HG03342 (cell line): ENCODE measurements around the gene C10orf95.

Source experiments
- ATAC-seq: cut with Tn5 transposase; IDR thresholded peaks from one replicate; pipeline ENCODE4 v1.9.1; 2021; ENCODE audit warnings: mild to moderate bottlenecking, moderate library complexity; ENCODE audit not compliant: unreplicated experiment

C10orf95 gene

DNA sequence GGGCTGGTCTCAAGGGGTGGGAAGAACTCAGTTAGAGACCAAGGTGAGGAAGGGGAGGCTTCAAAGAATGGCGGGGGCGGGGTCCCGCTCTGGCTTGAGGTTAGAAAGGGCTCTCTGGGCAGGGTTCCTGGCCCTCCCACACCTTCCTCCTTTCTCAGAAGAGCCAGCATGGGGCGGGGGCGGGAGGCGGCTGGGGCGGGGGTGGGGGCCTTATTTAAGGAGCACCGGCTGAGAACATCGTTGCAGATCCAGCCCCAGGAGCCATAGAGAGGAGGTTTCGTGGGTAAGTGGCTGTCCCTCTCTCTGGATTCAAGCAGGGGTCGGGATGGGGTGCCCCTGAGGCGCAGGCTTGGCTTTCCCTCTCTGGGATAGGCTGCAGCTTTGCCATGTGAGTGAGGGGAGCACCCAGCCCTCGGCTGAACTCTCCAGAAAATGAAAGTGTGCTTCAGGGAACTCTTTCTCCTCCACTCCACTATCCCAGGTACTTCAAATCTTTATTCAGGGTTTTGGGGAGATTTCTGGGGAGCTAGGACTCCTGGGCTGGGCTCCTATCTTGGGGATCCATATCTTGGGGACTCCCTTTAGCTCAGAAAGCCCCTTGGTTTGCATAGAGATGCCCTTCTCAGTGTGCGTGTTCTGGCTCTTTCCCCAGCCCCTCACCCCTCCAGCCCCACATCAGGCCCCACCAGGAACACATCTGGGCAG lies 15.7 kb downstream of the C10orf95 start:
- no peak for ATAC-seq

DNA sequence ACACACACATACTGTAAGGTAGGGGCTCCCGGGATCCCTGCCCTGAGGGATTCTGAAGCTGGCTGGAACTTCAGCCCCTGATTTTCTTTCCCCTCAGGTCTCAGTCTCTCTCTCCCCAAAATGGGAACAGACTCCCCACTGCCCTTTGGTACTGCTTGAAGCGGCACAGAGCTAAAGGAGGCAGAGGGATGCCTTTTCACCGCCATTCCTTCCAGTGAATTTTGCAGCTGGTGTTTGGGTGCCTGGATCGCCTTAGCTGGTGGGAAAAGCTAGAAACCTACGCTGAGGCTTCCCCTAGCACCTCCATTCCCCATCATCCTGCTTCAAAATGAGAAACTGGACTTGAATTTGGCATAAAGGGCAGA lies 16.2 kb downstream of the C10orf95 start:
- no peak for ATAC-seq

DNA sequence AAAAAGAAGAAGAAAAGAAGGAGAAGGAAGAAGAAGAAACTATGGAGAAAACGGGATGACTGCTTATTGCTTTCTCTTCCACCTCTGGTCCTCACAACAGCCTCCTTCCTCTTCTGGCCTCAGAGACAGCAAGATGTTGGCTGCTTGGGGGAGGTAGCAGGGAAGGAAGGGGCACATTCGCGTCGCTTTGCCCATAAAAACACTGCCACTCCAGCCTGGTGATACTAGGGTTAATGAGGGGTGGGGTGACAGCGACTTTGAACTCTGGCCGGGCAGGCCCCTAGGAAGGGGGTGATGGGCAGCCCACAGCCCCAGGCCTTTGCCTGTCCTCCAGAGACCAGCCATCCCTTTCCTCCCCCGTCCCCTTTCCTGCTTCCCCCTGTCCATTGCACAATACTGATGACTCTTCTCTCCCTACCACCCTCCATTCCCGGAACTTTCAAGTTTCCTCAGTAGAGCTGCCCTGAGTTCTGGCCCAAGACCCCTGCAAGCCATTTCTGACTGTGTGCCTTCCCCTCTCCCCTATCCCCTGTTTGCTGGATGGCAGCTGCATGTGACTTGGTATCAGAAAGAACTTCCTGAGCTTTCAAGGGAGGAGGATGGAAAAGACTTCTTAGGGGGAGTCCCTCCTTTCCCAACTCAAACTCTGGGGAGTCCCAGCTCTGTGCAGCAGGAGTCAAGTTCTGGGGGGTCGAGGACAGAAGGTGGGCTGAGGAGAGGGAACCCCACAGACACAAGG lies 16.8 kb downstream of the C10orf95 start:
- no peak for ATAC-seq

DNA sequence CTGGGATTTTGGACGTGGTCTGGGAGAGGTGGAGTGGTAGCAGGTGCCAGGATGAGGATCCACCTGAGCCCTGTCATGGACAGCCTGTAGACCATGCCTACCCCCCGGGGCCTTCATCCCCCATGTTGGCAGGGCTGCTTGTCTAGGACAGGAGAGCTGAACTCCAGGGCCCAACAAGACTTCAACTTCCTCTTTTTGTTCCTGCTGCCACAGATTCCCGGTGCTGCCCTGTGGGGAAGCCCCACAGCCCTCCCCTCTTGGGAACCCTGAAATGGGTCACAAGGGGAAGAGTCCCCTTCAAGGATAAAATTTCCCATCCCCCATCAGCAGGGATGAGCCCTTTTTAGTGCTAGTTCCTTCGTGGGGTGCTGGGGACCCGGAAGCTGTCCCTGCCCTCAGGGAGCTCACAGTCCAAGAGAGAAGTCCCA lies 17.7 kb downstream of the C10orf95 start:
- no peak for ATAC-seq

DNA sequence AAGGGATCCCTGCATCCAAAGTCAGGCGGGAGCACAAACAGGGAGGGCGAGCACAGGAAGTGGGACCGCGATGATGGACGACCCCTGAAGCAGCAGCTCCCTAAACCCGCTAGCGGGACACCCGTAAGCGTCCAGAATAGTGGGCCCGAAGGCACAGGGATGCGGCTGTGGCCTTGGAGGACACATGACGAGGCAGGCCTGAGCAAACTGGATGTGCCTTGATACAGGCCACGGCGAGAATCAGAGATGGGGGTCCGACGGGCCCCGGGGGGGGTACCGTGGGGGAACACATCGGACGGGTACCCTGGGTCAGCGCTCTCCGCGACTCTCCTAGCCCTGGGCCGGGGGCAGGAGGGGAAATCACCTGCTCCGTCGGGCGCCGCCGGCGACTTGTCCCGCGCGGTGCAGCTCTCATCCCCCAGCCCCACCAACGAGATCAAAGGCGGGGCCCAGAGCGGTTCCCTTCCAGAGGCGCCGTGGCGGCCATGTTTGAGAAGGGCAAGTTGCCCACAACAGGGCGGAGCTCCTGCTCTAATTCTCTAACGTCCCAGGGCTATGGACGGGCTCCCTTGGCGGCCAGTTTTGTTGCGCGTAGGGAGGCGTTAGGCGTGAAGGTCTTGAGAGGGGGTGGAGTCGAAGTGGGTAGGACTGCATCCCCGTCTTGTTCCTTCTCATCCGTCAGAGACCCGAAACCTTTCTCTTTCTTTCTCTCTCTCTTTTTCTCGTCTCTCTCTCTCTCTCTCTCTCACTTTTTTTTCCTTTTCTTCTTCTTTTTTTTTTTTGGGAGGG lies 19.0 kb downstream of the C10orf95 start, which contains the start of gene CUEDC2:
Gene CUEDC2 (minus strand): TSS at position 413 of the 789 bp plus-strand sequence. CDS start 7,386 bp downstream, outside the sequence.
- peak; percentile 82 for ATAC-seq

DNA sequence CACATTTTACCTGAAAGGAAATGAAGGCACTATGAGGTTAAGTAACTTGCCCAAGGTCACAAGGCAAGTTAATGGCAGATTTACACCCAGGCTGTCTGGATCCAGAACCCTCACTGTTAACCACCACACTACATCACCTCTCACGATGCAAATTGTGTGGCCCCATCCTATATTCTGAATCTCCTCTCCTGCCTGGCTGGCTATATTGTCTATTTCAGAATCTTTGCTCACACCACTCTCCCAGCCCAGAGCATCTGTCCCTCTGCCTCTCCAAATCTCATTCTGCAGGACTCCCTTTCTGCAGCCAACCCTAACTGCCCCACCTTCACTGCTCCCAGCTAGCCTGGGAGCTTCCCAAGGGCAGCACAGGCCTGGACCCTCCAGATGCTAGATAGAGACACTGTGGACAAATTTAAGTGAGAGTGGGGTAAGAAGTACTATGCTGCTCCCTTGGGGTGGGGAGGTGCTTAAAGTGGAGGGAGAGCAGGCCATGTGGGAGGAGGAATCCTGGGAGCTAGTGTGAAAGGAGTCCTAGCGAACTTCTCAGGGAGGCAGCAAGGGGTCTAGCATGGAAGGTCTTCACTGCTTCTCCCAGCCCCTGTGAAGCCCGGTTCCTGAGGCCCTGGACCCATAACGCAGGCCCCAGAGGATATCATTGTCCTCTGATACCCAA lies 19.8 kb downstream of the C10orf95 start:
- ATAC-seq, result no peak

DNA sequence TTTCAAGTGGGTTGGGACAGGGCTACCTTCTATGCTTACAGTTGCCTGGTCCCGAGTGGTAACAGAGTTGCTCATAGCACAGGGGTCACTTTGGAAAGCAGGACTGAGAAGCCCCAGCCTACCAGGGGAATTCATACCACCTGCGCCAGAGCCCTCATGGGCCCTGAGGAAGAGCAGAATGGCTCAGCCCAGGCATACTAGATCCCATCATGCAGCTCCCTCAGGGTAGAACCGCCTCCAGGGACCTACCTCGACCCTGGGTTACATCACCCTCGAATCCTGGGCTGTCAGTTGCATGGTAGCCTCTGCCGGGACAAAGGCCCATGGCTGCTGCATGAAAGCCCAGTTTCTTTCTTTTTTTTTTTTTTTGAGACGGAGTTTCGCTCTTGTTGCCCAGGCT lies 21.9 kb downstream of the C10orf95 start:
- no peak for ATAC-seq

DNA sequence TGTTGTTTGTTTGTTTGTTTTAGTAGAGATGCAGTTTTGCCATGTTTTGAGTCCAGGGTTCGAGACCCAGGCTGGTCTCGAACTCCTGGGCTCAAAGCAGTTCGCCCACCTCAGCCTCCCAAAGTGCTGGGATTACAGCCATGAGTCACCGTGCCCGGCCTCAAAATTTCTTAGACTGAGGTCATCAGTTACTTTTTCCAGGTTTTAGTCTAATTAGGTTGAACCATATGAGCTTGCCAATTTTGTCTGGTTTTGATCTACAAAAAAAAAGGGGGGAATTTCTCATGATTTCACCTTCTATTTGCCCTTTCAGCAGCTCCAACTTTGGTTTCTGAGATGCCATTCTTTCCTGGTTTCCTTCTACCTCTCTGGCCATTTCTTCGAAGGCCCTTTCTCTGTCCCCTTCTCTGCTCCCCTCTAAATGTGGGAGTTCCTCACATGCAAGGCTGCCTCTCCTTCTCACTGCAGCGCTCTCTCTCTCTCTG lies 24.5 kb downstream of the C10orf95 start:
- no peak for ATAC-seq

DNA sequence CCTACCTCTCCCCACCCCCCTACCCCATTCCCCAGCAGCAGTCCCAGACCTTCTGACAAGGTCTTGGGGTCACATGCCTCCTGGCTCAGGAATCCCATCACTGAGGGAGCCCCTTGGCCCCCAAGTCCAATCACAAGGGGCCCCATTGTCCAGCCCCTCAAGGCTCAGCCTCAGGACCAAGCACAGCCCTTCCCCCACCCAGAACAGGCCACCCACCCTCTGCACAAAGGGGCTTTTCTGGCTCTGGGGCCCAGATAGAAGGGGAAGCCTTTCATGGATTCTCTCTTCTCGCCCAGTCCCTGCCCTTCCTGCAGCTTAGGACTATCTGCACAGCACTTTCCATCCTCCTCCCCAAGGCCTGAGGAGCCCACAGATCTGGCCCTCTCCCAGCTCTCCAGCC lies 25.9 kb downstream of the C10orf95 start:
- no peak for ATAC-seq

DNA sequence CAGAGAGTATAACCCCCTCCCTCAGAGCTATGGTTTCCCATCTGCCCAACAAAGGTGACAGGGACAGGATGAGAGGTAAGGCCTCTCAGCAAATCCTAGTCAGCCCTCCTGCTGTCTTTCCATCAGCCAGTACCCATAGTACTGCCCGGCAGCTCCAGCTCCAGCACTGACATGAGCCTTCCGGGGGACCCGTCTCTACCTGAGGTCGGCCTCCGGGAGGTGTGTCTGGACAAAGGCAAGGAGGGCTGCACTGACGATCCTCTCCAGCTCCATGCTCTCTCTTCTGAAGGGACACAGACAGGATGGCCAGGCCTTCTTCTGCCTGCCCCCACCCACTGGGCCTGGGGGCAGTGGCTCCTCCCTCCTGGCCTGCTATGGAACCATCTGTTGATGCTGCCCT lies 26.4 kb downstream of the C10orf95 start:
- no peak for ATAC-seq

DNA sequence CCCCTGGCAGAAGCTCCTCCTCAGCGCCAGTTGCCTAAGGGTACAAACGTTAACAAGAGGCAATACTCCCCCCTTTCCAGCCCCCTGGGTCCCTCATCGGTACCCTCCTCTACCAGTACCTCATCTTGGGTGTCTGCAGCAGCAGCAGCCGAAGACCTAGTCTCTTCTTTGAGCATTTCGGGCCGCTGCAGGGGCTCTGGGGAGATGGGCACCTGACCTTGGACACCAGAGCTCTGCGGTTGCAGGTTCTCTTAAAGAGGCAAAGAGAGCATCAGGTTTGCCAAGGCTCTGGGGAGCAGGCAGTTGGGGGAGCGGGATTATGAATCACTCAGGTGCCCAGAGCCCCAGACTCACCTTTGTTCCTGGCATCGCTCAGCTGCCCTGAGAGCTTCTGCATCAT lies 27.2 kb downstream of the C10orf95 start:
- no peak for ATAC-seq

GRCh38 chr10:102423372-102423968 lies 27.9 kb downstream of the C10orf95 start:
- ATAC-seq, result no peak

DNA sequence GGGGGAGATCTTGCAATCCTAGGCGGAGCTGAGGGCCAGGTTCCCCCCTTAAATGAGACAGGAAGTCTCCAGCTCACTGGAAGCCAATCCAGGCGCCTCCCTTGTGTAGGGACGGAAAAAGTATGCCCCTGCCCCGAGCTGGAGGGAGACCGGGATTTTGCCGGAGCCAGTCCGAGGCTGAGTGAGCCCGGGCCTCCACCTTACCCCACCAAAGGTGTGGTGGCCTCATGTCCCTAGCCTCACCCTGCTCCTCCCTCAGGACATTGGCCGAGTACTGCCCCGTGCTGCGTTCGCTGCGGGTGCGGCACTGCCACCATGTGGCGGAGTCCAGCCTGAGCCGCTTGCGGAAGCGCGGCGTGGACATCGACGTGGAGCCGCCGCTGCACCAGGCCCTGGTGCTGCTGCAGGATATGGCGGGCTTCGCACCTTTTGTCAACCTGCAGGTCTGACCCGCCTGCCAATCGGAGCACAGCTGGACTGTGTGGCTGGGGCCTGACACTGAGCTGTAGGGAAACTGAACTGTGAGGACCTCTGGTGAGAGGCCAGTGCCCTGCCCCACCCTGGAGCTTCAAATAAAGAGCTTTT lies 28.7 kb downstream of the C10orf95 start:
- ATAC-seq, result no peak

- ATAC-seq, result peak; percentile 4
These were observed 29.4 kb downstream of the C10orf95 start for GRCh38 chr10:102421757-102422512.

- ATAC-seq, result no peak
These were observed 29.9 kb downstream of the C10orf95 start for GRCh38 chr10:102421507-102421756.

DNA sequence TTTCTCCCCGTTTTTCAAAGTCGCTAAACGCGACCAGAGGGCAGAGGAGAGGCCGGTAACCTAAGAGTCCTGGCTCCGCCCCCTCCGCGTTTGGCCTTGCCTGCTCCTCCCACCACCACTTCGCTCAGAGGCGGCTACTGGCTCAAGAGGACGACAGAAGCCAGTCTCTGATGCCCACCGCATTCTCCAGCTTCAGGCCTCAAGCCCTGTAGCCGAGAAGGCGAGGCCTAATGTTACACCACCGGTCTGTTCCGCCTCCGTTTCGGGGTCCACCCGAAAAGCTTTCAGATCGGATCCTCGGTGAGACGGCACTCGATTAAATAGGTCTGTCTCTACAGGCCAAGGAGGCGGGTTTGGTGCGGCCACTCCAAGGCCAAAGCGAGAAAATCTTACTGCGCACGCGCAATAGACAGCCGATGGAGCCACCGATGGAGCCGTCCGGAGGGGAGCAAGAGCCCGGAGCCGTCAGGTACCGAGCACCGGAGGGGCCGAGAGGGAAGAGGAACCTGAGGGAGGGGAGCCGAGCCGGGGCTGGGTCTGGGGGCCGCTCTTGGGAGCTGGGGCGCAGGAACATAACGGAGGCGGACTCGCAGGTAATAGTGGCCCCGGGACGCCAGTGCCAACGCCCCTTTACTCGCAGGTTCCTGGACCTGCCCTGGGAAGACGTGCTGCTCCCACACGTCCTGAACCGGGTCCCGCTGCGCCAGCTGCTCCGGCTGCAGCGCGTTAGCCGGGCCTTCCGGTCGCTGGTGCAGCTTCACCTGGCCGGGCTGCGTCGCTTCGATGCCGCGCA lies 30.4 kb downstream of the C10orf95 start, which contains the start of gene FBXL15:
Gene FBXL15 (plus strand): TSS at position 123 of the 793 bp plus-strand sequence. CDS start 294 bp downstream, at position 417.
- ATAC-seq, result peak; percentile 62

- no peak for ATAC-seq
These were observed 31.1 kb downstream of the C10orf95 start for GRCh38 chr10:102420181-102420713.
